Stimulated activated CD4-positive, alpha-beta T cell treated with anti-CD3 and anti-CD28 coated beads, Interleukin-12 subunit alpha, Interleukin-12 subunit beta, amount 100 ng/mL, for 48 hours (primary cell): ENCODE data around the gene LITAF.
A peak's percentile ranks its signal among the peaks of the same experiment; 100 is the strongest.

Experiments used
- DNase-seq, 3 donors: peaks; one replicate each; pipeline ENCODE4 v3.0.0-alpha.2; 2020; ENCODE audit warnings: low read depth in 2 of 3, low spot score in 1 of 3

The LITAF gene

GRCh38 chr16:11586856-11587642 lies at the start of gene LITAF:
Gene LITAF, minus strand, starts transcription at chr16:11586919. Its CDS starts 30,189 bp downstream, at chr16:11556730.
- DNase-seq = peak in 1 of 3 donors; percentile 62

- DNase-seq = no peak
These were observed 49.5 kb upstream of the LITAF start for GRCh38 chr16:11636172-11636721.

GRCh38 chr16:11635679-11636171 lies 49.0 kb upstream of the LITAF start:
- no peak for DNase-seq

- DNase-seq = no peak
These were observed 48.5 kb upstream of the LITAF start for GRCh38 chr16:11635113-11635652.

- DNase-seq = no peak
These were observed 47.6 kb upstream of the LITAF start for GRCh38 chr16:11634312-11634711.

- no peak for DNase-seq
These were observed 46.4 kb upstream of the LITAF start for GRCh38 chr16:11633113-11633512.

- no peak for DNase-seq
These were observed 45.8 kb upstream of the LITAF start for GRCh38 chr16:11632455-11632939.

GRCh38 chr16:11631214-11631613 lies 44.5 kb upstream of the LITAF start:
- DNase-seq = no peak

GRCh38 chr16:11630768-11631056 lies 44.0 kb upstream of the LITAF start:
- no peak for DNase-seq

GRCh38 chr16:11630046-11630767 lies 43.5 kb upstream of the LITAF start:
- DNase-seq = no peak

GRCh38 chr16:11629071-11630030 lies 42.6 kb upstream of the LITAF start:
- no peak for DNase-seq

GRCh38 chr16:11627822-11628457 lies 41.2 kb upstream of the LITAF start:
- DNase-seq = no peak

- DNase-seq = no peak
These were observed 40.6 kb upstream of the LITAF start for GRCh38 chr16:11627292-11627663.

- DNase-seq = no peak
These were observed 40.1 kb upstream of the LITAF start for GRCh38 chr16:11626657-11627291.

- DNase-seq = no peak
These were observed 39.0 kb upstream of the LITAF start for GRCh38 chr16:11625769-11626168.

- DNase-seq = no peak
These were observed 38.2 kb upstream of the LITAF start for GRCh38 chr16:11624636-11625607.

GRCh38 chr16:11624205-11624604 lies 37.5 kb upstream of the LITAF start:
- DNase-seq = no peak

GRCh38 chr16:11621920-11622651 lies 35.4 kb upstream of the LITAF start:
- no peak for DNase-seq
